Frontal cortex (tissue), 4 donors: ENCODE measurements around the gene PDCL3. TPM values are rescaled to one million over a fixed set of nuclear protein-coding genes. Genes with fewer than 3 reads are reported as not detected.

ENCODE experiments used
- DNase-seq, 2 donors: peaks; one replicate each; pipeline ENCODE4 v3.0.0; 2012; ENCODE audit warnings: low spot score in 2 of 2
- FAIRE-seq: peaks from 2 replicates; lab custom pipeline; 2012; peaks lifted over from hg19 to GRCh38; lab: Jason Lieb, UNC
- total RNA-seq: library from RNA; depleted of rRNA; stranded (reverse); fragments of >200 nt; gene quantifications from one replicate; pipeline ENCODE4 v1.2.3, GENCODE V29; 2014
- donor health status: control.
- donor health status: control.
- donor health status: control.

Gene PDCL3
- total RNA-seq: 9.8 TPM

DNA sequence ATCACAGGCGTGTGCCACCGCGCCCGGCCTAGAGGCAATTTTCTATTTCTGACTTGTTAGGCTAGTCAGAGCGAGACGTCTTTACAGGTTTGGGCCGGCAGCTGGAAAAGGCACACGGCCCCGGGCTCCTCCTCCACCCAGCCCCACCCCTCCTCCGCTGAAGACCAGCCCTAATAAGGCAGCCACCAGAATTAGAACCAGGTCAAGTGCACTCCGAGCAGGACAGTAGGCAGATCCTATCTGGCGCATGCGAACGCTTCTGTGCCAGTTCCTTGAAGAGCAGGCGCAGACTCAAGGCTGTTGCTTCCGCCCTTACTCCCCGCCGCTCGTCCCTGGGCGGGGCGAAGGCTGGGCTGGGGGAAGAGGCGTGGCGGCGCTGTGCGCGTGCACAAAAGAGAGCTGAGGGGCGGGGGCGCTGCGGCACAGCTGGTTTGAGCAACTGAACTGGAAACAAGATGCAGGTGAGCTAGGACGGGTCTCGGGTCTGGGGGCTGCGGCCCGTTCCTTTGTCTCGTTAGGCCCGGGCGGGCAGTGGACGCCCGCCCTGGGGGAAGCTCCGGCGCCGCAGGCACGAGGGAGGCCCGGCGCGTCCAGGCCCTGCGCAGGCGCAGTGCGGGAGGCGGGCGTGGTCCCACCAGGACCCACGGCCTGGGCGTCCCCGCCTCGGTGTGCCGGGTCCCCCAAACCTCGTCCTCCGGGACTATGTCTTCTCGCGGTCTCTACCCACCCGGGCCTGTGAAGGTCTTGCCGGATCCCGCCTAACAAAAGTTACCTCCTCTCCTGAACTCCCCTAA, at the start of gene PDCL3:
TSS of gene PDCL3 (plus strand) at position 381 of the 794 bp plus-strand sequence. CDS start at position 456, 75 bp downstream.
- DNase-seq: peak; percentile 85 to 90
- FAIRE-seq: no peak

DNA sequence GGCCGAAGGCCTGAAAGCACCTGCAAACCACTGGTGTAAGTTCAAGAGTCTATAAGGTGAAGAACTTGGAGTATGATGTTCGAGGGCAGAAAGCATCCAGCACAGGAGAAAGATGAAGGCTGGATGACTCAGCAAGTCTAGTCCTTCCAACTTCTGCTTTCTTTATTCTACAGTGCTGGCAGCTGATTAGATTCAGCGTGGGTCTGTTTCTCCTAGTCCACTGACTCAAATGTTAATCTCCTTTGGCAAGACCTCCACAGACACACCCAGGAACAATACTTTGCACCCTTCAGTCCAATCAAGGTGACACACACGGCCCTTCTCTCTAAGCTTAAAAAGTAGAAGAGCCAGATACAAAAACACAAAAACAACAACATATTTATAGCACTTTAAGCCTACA, 49.1 kb upstream of the PDCL3 start:
- FAIRE-seq (no peak), DNase-seq (no peak)

DNA sequence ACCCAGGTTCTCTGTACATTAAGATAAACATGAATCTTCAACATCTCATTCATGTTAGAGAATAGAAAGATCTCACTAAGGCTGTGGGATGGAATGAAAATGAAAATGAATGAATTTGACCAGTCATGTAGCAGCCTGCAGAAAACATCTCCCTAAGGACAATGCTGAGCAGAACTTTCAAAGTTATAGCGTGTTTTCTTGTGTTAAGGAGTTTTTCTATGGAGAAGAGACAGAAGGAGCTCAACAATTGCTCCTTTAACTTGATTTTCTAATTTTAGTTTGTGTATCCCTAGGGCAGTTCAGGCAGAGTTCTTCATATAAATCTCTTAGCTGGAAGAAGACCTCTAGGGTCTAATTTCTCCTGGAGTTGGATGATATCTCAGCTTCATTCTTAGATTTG, 45.2 kb upstream of the PDCL3 start:
- DNase-seq (no peak), FAIRE-seq (no peak)

DNA sequence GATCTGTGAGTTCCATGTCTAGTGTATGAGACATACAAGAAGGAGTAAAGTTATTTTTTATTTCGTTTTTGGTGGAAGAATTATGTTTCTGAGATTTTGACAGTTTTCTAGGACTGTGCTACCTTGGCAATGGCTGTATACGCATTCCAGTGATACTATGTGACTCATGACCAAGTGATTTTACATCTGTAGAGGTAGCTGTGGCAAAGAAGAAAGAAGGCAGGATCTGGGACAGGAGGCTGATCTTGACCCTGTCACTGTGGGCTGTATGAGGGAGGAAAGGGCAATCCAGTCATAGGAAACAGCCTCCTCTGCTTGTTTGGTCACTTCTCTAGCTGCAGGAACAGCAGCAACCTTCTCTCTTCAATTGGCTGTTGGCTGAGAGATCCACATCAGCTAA, 44.0 kb upstream of the PDCL3 start:
- DNase-seq (no peak), FAIRE-seq (no peak)

DNA sequence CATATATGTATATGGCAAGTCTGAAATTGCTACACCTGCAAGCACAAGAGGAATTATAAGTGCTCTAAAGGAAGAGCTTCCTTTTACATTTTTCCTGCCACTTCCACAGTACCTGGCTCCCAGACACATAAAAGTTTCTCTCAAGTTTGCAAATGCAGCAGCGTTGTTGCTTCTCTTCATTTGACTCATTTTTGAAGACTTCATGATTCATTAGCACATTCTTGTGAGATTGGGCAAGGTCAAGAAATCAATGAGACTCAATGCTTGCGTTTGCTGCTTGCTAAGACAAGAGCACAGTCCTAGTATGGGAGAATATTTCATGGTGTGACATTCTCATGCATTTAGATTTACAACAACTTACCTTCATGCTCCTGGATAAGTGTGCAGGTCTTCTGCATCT, 42.6 kb upstream of the PDCL3 start:
- DNase-seq: no peak
- FAIRE-seq: no peak

DNA sequence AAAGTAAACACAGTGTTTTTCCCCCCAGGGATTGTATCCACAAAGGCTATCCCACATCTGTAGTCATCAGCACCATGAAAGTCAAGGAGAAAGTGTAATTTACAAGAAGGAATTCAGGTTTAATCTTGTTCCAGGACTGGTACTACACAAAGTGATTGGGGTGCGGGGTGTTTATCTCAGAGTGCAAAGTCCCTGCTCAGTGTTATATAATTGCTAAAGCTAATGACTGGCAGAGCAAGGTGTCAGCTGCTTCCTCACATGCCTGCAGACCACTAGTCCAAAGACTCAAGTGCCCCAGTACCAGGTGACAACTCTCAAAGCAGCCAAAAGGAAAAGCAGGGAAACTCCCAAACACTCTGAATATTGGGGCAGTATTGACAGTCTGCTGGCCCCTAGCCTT, 40.4 kb upstream of the PDCL3 start:
- DNase-seq: no peak
- FAIRE-seq: no peak

DNA sequence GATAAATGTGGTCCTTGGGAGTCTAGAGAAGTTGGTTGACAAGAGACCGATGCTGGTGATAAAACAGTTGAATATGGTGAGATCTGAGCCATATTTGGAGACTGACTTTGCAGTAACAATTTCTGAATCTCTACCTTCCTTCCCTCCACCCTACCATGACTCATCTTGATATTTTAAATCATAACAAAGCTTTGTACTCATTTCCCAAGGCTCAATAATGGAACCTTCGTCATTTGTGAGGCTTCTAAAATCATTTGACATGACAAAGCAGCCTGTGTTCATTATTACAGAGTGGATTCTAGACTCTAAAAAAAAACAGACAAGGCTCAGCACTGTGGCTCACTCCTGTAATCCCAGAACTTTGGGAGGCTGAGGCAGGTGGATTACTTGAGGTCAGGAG, 38.5 kb upstream of the PDCL3 start:
- FAIRE-seq (no peak), DNase-seq (no peak)

DNA sequence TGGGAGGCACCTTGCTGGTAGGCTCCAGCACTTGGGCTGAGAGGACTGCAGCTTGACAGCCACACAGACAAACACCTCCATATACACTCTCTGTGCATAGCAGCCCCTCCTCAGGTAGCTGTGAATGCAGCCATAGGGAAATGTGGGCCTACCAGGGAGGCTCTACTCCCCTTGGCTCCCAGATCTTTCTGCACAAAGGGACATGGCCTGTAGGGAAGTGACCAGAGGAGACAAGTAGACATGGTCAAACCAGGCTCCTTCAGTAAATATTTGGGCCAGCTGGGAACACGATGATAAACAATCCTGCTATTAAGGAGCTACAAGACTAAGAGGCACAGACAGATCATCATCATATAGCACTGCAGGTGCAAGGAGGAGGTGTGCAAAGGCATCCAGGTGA, 35.9 kb upstream of the PDCL3 start:
- DNase-seq (no peak), FAIRE-seq (no peak)

DNA sequence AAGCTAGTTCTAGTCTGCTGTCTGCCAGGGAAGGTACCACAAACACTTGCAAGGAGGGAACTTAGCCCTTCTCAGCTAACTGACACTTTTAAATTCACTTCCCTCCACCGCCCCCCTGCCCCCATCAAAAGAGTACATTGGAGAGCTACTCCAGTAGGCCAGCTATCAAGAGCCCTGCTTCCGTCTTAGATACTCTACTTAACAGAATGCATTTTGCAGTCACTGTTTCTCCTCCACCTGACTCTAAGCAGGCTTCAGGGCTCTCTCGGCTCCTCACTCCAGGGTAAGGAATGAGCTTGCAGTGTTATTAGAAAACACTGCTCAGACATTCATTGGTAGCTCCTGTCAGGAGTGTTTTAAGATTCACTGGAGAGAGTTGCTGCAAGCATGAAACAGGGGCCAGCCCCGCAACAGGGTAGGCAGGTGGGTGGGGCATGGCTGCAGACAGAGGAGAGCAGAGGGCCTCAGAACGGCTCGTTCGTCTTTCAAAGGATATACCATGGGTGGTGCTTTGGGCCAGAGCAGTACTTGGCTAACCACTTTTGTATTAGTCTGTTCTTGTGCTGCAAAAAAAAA, 35.3 kb upstream of the PDCL3 start:
- DNase-seq (no peak), FAIRE-seq (no peak)

DNA sequence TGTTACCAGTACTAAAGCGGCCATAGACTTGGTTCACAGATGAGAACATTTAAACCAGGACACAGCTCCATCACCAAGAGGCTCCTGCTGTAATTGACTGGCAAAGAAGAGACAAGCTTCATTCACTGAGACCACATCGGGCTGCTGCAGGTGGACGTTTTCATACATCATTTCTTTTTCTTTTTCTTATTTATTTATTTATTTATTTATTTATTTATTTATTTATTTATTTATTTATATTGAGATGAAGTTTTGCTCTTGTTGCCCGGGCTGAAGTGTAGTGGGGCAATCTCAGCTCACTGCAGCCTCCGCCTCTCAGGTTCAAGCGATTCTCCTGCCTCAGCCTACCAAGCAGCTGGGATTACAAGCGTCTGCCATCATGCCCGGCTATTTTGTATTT, 33.6 kb upstream of the PDCL3 start:
- FAIRE-seq (no peak), DNase-seq (no peak)

DNA sequence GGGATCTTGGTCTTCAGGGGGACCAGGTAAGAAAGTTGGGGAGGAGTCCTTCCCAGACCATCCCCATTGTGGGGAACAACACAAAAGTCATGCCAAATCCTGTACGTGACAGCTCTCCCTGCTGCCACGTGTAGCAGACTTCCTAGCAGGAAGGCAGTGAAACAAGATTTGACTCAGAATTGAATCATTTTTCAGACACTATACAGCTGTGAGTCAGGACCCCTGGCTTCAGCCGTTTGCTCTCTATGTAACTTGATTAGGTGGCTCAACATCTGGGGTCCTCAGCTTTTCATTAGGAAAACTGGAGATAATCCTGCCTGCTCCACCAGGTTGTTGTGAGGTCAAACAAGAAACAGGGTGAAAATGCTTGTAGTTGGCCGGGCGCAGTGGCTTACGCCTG, 32.9 kb upstream of the PDCL3 start:
- DNase-seq (no peak), FAIRE-seq (no peak)

DNA sequence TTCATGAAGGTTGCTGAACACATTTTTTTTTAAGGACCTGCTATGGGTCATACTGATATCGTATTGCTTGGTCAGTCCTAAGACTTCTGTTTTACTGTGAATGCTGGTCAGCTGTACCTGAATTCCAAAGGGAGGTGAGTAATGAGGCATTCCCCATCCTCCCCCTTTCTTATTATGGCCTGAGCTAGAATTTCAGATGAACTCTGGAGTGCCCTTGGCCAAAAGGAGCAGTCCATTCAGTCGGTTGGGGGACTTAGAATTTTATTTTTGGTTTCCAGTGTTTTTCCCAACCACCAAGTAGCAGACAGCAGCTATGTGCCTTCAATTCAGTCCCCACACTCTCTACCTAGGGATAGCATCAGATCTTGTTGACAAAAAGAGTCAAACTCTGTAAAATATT, 26.9 kb upstream of the PDCL3 start:
- FAIRE-seq (no peak), DNase-seq (no peak)

DNA sequence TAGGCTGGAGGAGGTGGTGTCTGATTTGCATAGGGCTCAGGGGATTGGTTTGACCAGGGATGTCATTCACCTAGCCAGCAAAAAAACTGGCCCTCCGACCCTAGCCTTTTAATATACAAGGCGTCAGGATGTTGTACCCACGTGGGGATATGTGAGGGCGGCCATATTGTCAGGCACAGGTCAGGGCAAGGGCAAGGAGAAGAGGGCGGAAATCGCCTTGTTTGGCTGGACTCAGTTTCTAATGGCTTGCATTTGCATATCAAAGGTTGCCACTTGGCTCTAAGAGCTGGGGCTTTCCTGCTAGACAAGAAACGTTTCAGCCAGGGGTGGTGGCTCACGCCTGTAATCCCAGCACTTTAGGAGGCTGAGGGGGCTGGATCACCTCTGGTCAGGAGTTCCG, 24.9 kb upstream of the PDCL3 start:
- no peak for DNase-seq
- no peak for FAIRE-seq

DNA sequence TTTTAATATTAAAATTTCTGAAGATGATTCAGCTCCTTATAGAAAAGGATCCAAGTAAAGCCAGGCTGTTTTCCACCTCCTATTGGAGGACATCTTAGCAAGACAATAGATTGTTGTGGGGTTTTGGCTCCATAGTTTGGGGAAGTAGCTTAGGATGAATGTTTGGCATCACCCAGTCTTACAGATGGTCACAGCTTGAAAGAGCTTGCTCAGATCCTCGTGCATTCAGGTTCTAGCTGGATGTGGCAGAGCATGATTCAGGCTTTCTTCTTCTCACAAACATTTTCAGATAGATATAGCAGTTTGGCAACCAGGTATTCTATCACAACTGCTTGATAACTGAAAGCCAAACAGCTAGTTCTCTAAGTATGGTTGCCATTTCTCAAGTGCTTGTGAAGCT, 23.6 kb upstream of the PDCL3 start:
- DNase-seq (no peak), FAIRE-seq (no peak)

DNA sequence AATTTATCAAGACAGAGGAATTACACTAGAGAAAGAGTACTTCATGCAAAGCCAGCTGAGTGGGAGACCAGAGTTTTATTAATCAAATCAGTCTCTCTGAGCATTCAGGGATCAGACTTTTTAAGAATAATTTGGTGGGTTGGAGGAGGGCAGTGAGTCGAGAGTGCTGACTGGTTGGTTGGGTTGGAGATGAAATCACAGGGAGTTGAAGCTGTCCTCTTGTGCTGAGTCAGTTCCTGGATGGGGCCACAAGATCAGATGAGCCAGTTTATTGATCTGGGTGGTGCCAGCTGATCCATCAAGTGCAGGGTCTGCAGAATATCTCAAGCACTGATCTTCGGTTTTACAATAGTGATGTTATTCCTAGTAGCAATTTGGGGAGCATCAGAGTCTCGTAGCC, 21.4 kb upstream of the PDCL3 start:
- FAIRE-seq: no peak
- DNase-seq: no peak

DNA sequence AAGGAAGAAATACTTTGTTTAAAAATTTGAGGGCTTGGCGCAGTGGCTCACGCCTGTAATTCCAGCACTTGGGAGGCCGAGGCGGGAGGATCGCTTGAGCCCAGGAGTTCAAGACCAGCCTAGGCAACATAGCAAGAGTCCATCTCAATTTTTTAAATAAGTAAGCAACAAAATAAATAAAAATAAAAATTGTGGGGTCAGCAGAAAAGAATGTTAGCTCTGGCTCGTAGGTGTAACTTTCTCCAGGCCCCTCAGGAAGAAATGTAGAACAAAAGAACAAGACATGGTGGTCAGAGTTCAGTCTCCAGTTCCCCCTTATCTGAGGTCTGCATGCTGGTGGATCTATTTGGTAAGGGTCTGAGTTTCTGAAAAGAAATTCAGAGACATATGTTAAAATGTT, 20.4 kb upstream of the PDCL3 start:
- DNase-seq (no peak), FAIRE-seq (no peak)

DNA sequence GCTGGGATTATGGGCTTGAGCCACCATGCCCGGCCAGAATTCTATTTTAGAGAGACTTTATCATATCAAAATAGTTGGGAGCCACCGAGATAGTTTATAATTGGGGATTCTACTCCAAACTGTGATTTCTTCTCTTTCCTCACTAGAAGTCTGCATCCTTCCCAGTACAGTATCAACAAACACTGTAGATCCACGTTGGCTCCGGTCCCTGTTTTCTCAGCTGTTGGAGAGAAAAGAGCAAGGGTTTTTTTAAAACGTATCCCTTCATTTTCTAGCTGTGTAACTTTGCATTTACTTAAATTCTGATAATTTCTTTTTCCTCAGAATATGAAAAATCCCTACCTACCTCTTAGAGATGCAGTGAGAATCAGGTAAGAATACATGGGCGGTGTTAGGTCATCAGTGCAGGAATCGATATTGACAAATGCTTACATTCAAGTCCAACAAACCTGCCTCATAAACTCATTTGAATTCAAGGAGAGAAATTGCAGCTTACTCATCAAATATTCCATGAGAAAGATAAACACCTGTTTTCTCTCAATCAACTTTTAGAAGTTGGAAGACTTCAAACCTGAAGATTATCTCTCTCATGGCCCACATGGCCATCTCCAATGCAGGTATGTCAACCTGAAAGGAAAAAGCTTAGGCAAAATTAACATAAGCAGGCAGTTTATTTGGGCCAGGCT, 17.7 kb upstream of the PDCL3 start:
- no peak for FAIRE-seq
- DNase-seq: no peak

DNA sequence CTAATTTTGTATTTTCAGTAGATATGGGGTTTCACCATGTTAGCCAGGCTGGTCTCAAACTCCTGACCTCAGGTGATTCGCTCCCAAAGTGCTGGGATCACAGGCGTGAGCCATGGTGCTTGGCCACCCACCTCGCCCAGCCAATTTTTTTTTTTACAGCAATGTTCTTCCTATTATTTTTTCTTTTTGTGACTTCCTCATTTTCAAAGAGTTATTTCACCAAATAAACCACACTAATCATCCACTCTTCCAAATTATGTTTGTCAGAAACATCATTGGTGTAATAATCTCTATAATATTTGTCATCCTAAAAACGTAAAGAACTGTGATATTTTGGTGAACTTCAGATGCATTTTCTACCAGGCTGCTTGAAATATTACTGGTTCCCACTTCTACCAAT, 16.3 kb upstream of the PDCL3 start:
- DNase-seq (no peak), FAIRE-seq (no peak)

DNA sequence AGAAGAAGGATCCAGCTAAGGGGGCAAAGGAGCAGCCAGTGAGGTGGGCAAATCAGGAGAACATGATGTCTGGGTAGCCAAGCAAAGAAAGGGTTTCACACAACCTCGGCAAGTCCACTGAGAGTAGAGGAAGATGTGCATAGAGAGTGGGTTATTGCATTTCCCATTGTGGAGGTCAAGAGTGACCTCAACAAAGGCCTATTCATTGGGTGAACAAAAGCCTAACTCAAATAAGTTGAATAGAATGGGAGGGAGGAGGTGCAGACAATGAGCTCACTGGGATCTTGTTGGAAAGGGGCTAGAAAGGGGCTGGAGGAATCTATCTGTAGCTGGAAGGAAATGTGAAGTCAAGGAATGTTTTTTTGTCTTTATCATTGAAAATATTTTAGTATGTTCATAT, 14.0 kb upstream of the PDCL3 start:
- DNase-seq (peak; percentile 29 to 56), FAIRE-seq (peak; percentile 85)

DNA sequence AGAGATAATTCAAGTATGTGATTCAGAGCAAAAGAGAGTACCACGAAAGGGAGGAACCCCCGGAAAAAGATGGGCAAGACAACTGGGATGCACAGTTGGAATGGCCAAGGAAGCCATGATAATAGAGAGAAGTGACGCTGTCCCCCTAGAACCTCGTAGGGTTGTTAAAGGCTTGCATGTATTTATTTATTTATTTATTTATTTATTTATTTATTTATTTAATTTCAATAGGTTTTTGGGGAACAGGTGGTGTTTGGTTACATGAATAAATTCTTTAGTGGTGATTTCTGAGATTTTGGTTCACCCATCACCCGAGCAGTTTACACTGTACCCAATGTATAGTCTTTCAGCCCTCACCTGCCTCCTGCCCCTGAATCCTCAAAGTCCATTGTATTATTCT, 11.5 kb upstream of the PDCL3 start:
- FAIRE-seq (no peak), DNase-seq (no peak)

DNA sequence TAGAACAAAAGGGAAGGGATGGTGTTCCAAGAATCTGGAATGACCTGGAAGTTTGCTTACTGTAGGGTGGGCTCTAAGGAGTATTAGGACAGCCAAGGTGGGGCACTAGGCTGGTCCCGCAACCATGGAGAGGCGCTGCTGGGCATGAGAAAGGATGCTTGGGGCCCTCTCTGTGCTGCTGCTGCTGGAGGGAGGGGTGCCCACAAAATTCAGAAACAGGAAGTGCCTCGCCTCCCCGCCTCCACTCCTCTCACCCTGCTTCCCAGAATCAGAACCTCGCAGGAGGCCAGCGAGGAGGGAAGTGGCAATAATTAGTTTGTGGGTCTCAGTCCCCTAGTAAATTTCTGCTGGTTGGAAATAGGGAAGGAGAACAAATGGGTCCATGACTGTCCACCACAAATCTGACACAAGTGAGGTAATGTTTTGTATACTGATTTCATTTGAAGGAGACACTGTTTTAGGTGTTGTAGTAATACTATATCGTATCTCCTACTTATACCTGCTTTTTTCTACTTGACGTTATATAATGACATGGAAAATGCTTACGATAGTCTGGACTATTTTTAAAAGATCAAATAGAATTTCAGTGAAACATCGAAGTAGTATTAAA, 7.9 kb upstream of the PDCL3 start:
- no peak for DNase-seq
- FAIRE-seq: no peak
